Endothelial cell (in vitro differentiated cells): ENCODE results near the gene LDAF1. TPM values are rescaled to one million over a fixed set of nuclear protein-coding genes. Genes with fewer than 3 reads are reported as not detected.

Source experiments
- DNase-seq: peaks from one replicate; pipeline ENCODE4 v3.0.0; 2021; ENCODE audit warnings: low spot score
- H3K27ac Mint-ChIP-seq: one replicate; pipeline ENCODE4 v1.8.0; 2021; ENCODE audit warnings: mixed read lengths, inconsistent platforms; ENCODE audit not compliant: unreplicated experiment
- H3K27me3 Mint-ChIP-seq: one replicate; pipeline ENCODE4 v1.8.0; 2021; ENCODE audit warnings: mild to moderate bottlenecking, moderate library complexity, mixed read lengths, inconsistent platforms; ENCODE audit not compliant: unreplicated experiment
- H3K36me3 Mint-ChIP-seq: one replicate; pipeline ENCODE4 v1.8.0; 2021; ENCODE audit warnings: mild to moderate bottlenecking, low read depth, mixed read lengths, inconsistent platforms; ENCODE audit not compliant: unreplicated experiment
- H3K4me1 Mint-ChIP-seq: one replicate; pipeline ENCODE4 v1.8.0; 2021; ENCODE audit warnings: mild to moderate bottlenecking, mixed read lengths, inconsistent platforms; ENCODE audit not compliant: unreplicated experiment
- H3K4me3 Mint-ChIP-seq: one replicate; pipeline ENCODE4 v1.8.0; 2021; ENCODE audit warnings: mild to moderate bottlenecking, mixed read lengths, inconsistent platforms; ENCODE audit not compliant: unreplicated experiment
- H3K9me3 Mint-ChIP-seq: one replicate; pipeline ENCODE4 v1.8.0; 2021; ENCODE audit warnings: mixed read lengths, inconsistent platforms; ENCODE audit not compliant: unreplicated experiment
- total RNA-seq: library from RNA; stranded (reverse); fragmentation: NEBNext Ultra II Directional; extraction: Animal tissue kit (Norgen Biotek cat#: 25700); gene quantifications from one replicate; pipeline ENCODE4 v1.2.1, GENCODE V29; 2021; ENCODE audit not compliant: unreplicated experiment
- TF ChIP-seq, protein P1 (sequence below): fragments of 200-600 bp; sonication (generic); IDR thresholded peaks from one replicate; pipeline ENCODE4 v1.5.0; 2021; ENCODE audit warnings: antibody characterized with exemption; ENCODE audit not compliant: unreplicated experiment

Gene LDAF1
- total RNA-seq, 1 donor from 2014 or later: 27.9 TPM

DNA sequence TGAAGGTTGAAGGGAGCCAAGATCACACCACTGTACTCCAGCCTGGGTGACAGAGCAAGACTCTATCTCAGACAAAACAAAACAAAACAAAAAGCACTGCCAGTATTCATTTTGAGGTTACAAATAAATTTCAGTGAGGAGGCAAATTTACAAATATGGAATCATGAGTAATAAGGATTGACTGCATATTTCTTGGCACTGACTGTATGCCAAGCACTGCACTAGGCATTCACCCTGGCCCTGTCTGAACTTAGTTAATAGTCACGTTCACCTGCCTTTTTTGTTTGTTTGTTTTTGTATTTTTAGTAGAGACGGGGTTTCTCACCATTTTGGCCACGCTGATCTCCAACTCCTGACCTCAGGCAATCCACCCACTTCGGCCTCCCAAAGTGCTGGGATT lies 5.1 kb downstream of the LDAF1 start:
- Mint-ChIP-seq H3K9me3 (no peaks in the 10 kb centered on the region), H3K27ac (no peak overlapping the region), H3K4me3 (no peak overlapping the region), H3K4me1 (no peaks in the 10 kb centered on the region), H3K36me3 (peaks cover 10% of the 10 kb centered on the region), H3K27me3 (no peaks in the 10 kb centered on the region)
- no peak for DNase-seq
- TF ChIP-seq, protein P1, sequence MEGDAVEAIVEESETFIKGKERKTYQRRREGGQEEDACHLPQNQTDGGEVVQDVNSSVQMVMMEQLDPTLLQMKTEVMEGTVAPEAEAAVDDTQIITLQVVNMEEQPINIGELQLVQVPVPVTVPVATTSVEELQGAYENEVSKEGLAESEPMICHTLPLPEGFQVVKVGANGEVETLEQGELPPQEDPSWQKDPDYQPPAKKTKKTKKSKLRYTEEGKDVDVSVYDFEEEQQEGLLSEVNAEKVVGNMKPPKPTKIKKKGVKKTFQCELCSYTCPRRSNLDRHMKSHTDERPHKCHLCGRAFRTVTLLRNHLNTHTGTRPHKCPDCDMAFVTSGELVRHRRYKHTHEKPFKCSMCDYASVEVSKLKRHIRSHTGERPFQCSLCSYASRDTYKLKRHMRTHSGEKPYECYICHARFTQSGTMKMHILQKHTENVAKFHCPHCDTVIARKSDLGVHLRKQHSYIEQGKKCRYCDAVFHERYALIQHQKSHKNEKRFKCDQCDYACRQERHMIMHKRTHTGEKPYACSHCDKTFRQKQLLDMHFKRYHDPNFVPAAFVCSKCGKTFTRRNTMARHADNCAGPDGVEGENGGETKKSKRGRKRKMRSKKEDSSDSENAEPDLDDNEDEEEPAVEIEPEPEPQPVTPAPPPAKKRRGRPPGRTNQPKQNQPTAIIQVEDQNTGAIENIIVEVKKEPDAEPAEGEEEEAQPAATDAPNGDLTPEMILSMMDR: no peak

DNA sequence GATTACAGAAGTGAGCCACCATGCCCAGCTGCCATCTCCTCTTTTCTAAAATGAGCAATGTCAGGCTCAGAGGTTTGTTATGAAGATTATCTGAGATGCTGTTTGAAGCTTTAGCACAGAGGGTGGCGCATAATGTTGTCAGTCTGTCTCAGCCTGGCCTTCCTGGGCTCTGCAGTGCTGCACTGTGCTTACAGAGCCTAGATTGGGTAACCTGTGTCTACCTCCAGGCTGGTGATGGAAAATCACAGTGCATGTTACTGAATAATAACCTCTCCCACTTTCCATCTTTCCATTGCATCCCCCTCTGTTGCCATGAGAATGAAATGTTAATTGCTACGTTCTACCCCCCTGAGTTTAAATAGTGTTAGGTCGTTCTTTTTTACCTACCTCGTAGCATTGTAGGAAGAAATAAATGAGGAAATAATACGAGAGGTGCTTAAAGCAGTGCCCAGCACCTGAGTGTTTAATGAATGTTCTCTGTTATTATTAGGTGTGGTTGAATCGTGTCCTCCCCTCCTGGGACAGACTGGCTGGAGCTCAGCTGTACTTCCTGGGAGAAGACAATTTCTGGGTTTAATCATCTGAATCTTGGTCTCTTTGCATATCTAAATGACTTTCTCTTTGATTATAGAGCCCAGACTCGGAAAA lies 6.2 kb downstream of the LDAF1 start:
- H3K27me3 Mint-ChIP-seq: no peaks in the 10 kb centered on the region
- H3K4me3 Mint-ChIP-seq: no peak overlapping the region
- no peaks in the 10 kb centered on the region for H3K9me3 Mint-ChIP-seq
- H3K27ac Mint-ChIP-seq: no peak overlapping the region
- no peaks in the 10 kb centered on the region for H3K4me1 Mint-ChIP-seq
- no peak for DNase-seq
- TF ChIP-seq, protein P1: no peak
- H3K36me3 Mint-ChIP-seq: peaks cover 10% of the 10 kb centered on the region

DNA sequence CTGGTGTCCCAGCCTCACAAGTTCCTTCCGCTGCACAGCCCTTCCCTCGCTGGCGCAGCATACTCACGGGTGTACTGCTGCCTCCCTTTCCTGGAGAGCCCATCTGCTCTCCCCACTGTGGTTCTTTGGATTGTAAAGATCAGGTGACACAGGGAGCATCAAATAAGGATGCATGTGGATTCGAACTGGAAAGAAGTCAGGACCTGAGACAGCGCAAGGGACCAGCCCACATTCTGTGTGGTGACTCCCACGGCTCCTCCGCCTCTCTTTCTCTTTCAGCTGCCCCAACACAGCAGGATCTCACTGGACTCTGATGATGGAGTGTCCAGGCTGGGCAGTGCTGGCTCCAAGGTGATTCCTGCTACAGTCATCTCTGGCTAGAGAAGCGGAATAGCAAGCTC lies 8.1 kb downstream of the LDAF1 start:
- no peak for DNase-seq
- peaks cover 15% of the 10 kb centered on the region for H3K36me3 Mint-ChIP-seq
- TF ChIP-seq, protein P1: no peak
- H3K4me1 Mint-ChIP-seq: no peaks in the 10 kb centered on the region
- H3K4me3 Mint-ChIP-seq: no peak overlapping the region
- H3K27me3 Mint-ChIP-seq: no peaks in the 10 kb centered on the region
- no peak overlapping the region for H3K27ac Mint-ChIP-seq
- H3K9me3 Mint-ChIP-seq: no peaks in the 10 kb centered on the region

DNA sequence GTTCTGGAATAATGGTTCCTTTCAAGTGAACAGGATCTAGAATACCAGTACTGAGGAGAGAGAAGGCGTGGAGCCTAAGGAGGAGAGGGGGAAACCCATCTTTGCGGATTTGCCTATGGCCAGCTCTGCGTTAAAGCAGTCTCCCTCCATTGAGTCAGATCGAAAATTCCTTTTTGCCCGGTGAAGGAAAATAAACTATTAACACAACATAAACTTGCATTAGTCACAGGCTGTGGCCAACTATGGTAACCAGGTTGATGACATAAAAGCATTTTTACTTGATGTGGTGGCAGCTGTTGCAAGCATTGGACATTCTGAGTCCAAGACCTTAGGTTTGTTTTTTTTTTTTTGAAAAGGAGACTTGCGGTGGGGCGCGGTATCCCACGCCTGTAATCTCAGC lies 8.9 kb downstream of the LDAF1 start:
- no peaks in the 10 kb centered on the region for H3K4me1 Mint-ChIP-seq
- H3K27me3 Mint-ChIP-seq: no peaks in the 10 kb centered on the region
- no peak overlapping the region for H3K4me3 Mint-ChIP-seq
- TF ChIP-seq, protein P1: no peak
- no peak overlapping the region for H3K27ac Mint-ChIP-seq
- H3K9me3 Mint-ChIP-seq: no peaks in the 10 kb centered on the region
- H3K36me3 Mint-ChIP-seq: peaks cover 15% of the 10 kb centered on the region
- DNase-seq: no peak

DNA sequence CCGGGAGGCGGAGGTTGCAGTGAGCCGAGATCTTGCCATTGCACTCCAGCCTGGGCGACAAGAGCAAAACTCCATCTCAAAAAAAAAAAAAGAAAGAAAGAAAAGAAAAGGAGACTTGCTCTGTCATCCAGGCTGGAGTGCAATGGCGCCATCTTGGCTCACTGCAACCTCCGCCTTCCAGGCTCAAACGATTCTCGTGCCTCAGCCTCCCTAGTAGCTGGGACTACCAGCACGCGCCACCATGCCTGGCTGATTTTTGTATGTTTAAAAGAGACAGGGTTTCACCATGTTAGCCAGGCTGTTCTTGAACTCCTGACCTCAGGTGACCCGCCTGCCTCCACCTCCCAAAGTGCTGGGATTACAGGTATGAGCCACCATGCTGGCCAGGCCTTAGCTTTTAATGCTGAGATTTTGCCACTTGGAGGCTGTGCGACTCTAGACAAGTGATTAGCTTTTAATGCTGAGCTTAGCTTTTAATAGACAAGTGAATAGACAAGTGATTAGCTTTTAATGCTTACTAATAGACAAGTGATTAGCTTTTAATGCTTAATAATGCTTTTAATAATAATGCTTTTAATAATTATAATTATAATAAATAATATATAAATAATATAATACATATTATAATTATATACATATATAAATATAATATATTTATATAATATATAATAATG lies 9.6 kb downstream of the LDAF1 start:
- no peaks in the 10 kb centered on the region for H3K9me3 Mint-ChIP-seq
- no peak overlapping the region for H3K4me3 Mint-ChIP-seq
- H3K27ac Mint-ChIP-seq: no peak overlapping the region
- no peaks in the 10 kb centered on the region for H3K4me1 Mint-ChIP-seq
- peaks cover 16% of the 10 kb centered on the region for H3K36me3 Mint-ChIP-seq
- no peak for DNase-seq
- TF ChIP-seq, protein P1: no peak
- no peaks in the 10 kb centered on the region for H3K27me3 Mint-ChIP-seq
